Stimulated activated CD8-positive, alpha-beta memory T cell treated with anti-CD3 and anti-CD28 coated beads, Interleukin-12 subunit alpha, Interleukin-12 subunit beta, amount 100 ng/mL, for 24 hours (primary cell): ENCODE results near the gene GPR61.
A peak's percentile ranks its signal among the peaks of the same experiment; 100 is the strongest.

Experiments used
- DNase-seq: peaks from one replicate; pipeline ENCODE4 v3.0.0-alpha.2; 2020; ENCODE audit errors: extremely low read depth

The GPR61 gene

DNA sequence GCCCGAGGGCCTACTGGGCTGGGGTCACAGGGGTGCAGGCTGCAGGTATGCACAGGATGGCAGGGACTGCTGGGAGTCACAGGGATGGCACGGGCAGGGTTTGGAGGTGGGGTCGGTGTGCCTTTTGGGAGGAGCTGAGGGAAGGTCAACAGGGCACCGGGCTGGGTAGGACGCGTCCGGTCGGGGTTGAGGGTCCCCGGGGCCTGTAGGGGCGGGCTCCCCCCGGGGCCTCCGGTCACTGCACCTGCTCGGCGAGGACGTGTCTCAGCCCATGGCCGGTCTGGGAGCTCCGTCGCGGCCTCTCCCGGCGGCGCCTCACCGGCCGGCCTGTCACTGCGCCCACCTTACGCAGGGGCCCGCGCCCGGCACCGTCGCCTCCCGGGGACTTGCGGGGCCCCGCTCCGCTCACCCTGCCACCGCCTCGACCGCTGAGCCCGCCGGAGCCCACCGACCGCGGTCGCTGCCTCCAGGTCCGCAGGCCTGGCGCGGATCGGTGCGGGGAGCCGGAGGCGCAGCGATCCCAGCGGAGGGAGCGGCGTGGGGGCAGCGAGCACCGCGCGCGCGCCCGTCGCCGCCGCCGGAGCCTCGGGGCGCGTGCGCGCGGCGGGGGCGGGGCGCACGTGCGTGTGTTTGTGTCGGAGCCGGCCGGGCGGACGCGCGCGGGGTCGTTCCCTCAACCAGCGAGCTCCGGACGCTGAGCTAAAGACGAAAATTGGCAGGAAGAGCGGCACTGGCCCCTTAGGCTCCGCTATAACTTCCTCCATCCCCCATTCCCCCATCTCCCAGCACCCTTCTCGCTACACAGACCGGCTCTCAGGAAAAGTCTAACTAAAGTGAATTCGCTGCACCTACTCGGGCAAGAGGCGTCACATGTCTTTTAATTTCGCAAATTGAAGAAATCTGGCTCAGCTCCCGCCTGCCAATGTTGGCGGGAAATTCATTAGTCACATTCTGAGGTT is 30.2 kb upstream of the GPR61 start, which contains the start of gene AMIGO1:
AMIGO1 (minus strand) TSS at position 552 of the 959 bp plus-strand sequence. CDS start 815 bp downstream, outside the sequence.
- DNase-seq, result no peak

DNA sequence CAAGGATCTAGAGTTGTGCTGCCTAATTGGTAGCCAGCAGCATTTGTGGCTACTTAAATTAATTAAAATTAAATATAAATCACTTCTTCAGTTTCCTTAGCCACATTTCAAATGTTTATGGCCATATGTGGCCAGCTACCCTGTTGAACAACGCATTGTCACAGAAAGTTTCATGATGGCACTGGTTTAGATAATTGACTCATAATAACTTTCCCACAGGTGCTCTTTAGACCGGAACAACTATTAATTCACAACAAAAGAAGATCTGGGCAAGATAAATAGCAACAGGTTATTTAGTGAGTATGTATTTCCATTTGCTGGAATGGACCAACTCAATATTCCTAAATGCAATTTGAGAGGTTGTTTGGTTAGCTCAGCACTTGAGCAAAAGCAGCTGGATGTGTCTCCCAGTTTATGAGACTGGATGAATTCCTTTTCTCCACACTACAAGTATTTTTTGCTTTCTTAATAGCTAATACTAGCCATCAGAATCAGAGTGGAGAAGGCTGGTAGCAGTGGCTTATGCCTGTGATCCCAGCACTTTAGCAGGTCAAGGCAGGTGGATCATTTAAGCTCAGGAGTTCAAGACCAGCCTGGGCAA is 26.5 kb upstream of the GPR61 start:
- DNase-seq, result no peak

GRCh38 chr1:109514846-109515245 is 24.8 kb upstream of the GPR61 start:
- DNase-seq, result no peak

DNA sequence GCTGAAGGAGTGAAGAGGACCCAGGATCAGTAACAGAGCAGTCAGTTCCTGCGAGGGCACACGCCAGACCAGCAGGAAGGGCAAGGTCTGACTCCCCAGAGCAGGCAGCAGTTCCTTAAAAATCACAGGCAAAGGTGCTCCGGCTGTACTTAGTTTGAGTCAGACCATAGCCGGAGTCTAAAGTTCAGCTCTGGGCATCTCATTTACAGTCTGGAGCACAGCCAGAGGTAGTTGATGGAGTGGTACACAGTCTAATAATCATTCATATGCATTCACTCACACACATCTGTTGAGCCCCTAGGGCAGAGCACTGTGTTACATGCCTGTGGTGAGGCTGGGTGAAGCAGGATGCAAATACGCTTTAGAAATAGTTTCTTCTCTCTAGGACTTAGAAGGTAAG is 22.8 kb upstream of the GPR61 start:
- no peak for DNase-seq

- no peak for DNase-seq
Measured at GRCh38 chr1:109517337-109517736, 22.3 kb upstream of the GPR61 start.

DNA sequence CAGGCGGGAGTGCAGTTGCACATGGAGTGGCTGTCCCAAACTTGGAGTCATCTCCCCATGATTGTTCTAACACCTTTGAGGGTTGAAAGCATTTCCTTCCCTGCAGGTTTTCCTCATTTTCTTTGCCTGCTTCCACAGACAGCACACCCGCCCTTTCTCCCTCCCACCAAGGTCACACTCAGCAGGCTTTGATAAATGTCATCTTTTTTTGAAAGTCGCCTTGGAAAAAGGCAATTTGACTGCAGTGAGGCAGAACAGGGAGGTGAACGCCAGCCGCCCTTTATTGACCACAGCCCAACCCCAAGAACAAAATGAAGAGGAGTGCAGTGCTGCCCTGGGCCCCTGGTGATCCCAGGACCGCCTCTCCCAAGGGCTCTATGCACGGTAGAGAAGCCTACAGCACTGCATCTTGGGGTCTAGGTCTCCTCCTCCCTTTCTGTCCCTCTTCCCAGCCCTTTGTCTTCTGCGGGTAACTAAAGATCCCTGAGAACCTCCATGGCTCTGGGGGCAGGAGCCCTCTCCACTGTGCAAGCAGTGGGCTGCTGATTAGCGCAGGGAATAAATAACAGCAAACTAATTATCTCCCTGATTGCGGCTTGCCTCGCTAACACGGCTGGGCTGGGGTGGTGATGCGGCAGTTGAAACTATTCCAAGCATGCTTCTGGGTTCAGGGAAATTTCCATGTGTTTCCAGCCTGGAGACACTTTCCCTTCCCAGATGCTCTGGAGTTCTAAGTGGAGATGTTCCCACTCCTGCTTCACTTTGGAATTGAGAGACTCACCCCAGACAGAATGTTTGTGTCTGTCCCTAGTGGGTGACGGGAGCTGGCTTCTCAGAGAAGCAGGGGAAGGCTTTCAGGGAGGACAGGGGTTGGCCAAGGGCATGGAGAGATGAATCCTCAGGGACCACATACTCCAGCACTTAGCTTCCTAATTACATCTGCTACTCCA is 18.4 kb upstream of the GPR61 start:
- DNase-seq, result no peak

DNA sequence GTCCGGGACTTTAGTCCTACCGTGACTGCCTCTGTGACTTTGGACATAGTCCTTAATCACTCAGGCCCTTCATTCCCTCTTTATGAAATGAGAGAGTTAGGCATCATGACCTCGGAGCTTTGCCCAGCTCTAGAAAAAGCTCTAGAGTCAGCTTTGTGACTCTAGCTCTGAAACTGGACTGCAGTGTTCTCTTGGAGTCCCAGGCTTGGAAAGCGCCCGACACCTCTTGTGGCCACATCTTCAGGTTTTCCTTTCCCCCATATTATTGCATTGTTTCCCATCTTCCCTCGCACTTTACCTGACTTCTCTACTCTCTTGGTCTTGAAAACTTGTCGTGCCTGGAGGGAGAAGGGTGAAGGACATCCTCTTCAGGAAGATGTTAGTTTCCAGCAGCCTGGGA is 17.6 kb upstream of the GPR61 start:
- no peak for DNase-seq

DNA sequence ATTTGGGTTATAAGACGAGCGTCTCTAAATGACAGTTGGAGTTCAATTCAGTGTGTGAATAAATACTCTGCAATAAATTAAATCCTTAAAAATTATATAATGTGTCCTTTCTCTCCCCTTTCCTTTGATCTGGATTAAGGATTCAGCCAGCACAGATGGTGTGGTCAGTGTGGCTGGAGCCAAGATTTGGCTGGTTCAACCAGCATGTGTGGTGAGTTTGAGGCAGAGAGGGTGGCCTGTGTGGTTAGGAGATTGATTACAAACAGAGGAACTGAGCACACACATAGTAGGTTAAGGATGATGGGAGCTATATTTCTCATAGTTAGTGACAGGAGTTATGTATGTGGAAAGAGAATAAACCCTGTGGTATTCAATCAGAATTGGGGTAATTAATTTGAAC is 16.0 kb upstream of the GPR61 start:
- DNase-seq, result no peak

DNA sequence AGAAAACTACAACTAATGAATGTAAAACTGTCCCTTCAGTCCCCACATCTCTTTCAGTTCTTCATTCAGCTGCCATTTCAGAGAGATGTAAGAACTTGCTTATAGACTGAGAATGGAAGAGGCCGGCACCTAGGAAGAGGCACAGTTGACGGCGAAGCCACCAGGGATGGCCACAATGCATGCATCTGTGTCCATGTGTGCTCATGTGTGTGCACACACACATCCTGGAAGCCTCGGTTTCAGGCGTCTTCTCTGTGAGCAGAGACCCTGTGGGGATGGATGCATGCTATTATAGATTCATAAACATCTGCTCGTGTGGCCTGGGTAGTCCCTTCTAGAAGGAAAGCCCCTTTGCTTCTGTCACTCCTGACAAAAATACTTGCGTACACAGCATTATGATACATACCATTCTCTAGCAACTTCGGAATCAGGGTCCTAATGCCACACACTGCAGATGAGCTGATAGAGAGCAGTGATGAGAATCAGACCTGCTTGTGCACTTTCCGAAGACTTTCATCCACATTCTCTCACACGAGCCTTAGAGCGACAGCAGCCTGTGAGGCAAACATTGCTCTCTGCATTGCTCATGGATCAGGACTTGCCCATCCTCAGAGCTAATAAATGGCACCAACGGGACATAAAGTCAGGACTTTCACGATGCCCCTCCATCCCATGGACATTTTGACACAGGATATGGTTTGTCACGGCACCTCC is 12.4 kb upstream of the GPR61 start:
- DNase-seq, result no peak

DNA sequence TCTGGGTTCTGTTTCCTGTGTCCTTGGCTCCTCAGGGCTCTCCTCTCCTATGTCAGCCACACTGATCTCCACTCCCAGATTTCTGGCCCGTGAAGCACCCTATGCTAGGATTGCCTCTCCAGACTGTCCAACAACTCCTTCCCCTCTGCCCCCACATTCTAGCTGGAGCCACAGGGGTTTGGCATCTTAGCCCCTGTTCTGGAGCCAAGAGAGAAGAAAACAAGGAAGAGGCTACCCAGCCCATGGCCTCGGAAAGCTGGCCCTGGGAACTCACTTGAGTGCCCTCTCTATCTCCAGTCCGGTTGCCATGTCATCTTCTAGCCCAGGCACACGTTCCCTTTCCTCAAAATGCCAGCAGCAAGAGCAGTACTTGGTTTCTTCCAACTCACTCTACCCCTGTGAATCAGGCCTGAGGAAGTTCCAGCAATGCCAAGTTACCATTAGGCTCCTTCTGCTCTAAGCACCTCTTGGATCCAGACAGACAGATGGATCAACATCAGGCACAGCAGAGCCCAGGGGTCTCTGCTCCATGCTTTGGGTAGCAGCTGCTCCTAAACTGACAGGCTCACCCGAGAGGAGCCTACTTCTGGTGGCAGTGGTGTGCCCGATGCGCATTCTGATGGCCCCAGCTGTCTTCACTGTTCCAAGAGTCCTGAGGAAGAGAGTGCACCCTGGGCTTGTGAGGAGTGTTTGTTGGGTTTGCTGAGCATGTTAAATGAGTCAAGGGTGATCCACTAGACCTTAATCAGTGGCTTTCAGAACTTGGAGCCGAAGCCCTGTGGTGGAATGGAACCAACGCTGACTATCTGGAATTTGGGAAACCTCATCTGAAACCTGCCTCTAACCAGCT is 11.6 kb upstream of the GPR61 start:
- DNase-seq, result no peak

GRCh38 chr1:109528712-109529111 is 11.0 kb upstream of the GPR61 start:
- no peak for DNase-seq

- DNase-seq, result no peak
Measured at GRCh38 chr1:109529881-109530456, 9.7 kb upstream of the GPR61 start.

- no peak for DNase-seq
Measured at GRCh38 chr1:109530457-109531087, 9.1 kb upstream of the GPR61 start.

- DNase-seq, result no peak
Measured at GRCh38 chr1:109531380-109531779, 8.3 kb upstream of the GPR61 start.

- no peak for DNase-seq
Measured at GRCh38 chr1:109531826-109532364, 7.8 kb upstream of the GPR61 start.

- peak; percentile 70 for DNase-seq
Measured at GRCh38 chr1:109532365-109533136, 7.1 kb upstream of the GPR61 start.

- DNase-seq, result no peak
Measured at GRCh38 chr1:109534307-109534858, 5.3 kb upstream of the GPR61 start.

GRCh38 chr1:109535481-109535880 is 4.2 kb upstream of the GPR61 start:
- no peak for DNase-seq
